Measurements from ENCODE around the gene PSME4. TPM values are rescaled to one million over a fixed set of nuclear protein-coding genes. Genes with fewer than 3 reads are reported as not detected.

Gene PSME4
- total and polyA plus RNA-seq, 10 of the 15 experiments (the other 5 are each of a cell fraction or from before 2014, with no cell fraction given), result 11.1 to 56.2 (median 32.1) TPM

GRCh38 chr2:53970724-53971602 lies at the start of gene PSME4 (continued):
- TF ChIP-seq USF1 (IDR thresholded peaks at IDR 0.05; ENCODE audit: borderline replicate concordance, extremely low read length, insufficient read depth, low read depth, low read length) (no peak), HDAC6 (IDR thresholded peaks at IDR 0.05; ENCODE audit: unreplicated experiment) (no peak), IKZF1 (conservative IDR thresholded peaks at IDR 0.05) (peak; percentile 53), YY1 (IDR thresholded peaks at IDR 0.05; ENCODE audit: low read depth, low read length) (no peak; the same call in 1 of the 2 replicates), MEF2B (IDR thresholded peaks at IDR 0.05; ENCODE audit: partially characterized antibody, poor library complexity, severe bottlenecking) (peak; percentile 52), RCOR1 (conservative IDR thresholded peaks at IDR 0.05; ENCODE audit: low read depth, low read length) (no peak), ZNF274 (IDR thresholded peaks at IDR 0.05; ENCODE audit: insufficient read depth, insufficient read length) (no peak), MYC (IDR thresholded peaks at IDR 0.05; ENCODE audit: insufficient read depth, insufficient read length, insufficient replicate concordance, low read length, severe bottlenecking) (no peak), TARDBP (IDR thresholded peaks at IDR 0.05; ENCODE audit: borderline replicate concordance) (no peak), KAT2A (conservative IDR thresholded peaks at IDR 0.05; ENCODE audit: control insufficient read depth, low read depth, low read length) (no peak), NR2F1 (conservative IDR thresholded peaks at IDR 0.05) (0 out of 2 replicates have a peak, but pooled peaks have one; percentile 9), E2F4 (IDR thresholded peaks at IDR 0.05; ENCODE audit: low read depth, low read length) (no peak), BMI1 (IDR thresholded peaks at IDR 0.05; ENCODE audit: borderline replicate concordance) (no peak), PRDM15 (CRISPR knock-in tag; IDR thresholded peaks at IDR 0.05) (no peak), ATF3 (IDR thresholded peaks at IDR 0.05; ENCODE audit: borderline replicate concordance, extremely low read depth, low read depth, low read length) (no peak), TCF12 (IDR thresholded peaks at IDR 0.05; ENCODE audit: low read depth, low read length) (peak; percentile 23; the same call in 1 of the 2 replicates), POLR2AphosphoS5 (IDR thresholded peaks at IDR 0.05; ENCODE audit: low read length) (peak; percentile 80; the same call in 1 of the 2 replicates), ZNF384 (IDR thresholded peaks at IDR 0.05; ENCODE audit: borderline replicate concordance, low read depth, low read length) (no peak), EGR1 (IDR thresholded peaks at IDR 0.05; ENCODE audit: borderline replicate concordance in 1 of 2, low read depth in 2 of 2, low read length in 2 of 2) (peak in 1 of 2 experiments; percentile 8; a peak in 1 of 3 replicates), BCL3 (IDR thresholded peaks at IDR 0.05; ENCODE audit: borderline replicate concordance, insufficient read depth, low read depth, low read length, poor library complexity, severe bottlenecking) (peak; percentile 11), IRF4 (IDR thresholded peaks at IDR 0.05; ENCODE audit: low read depth, low read length) (no peak)

All from GM12878 (cell line).